Brain microvascular endothelial cell (primary cell): ENCODE measurements around the gene YPEL1.
A peak's percentile ranks its signal among the peaks of the same experiment; 100 is the strongest.

Experiments
- DNase-seq: peaks from one replicate; pipeline ENCODE4 v3.0.0-alpha.2; 2020
- H3K27ac ChIP-seq: fragments of 250-450 bp; sonication (Bioruptor Pico); 2 replicates; pipeline ENCODE4 v1.5.1; 2020; ENCODE audit warnings: mild to moderate bottlenecking, moderate library complexity
- H3K27me3 ChIP-seq: fragments of 250-450 bp; sonication (Bioruptor Pico); replicated peaks from 2 replicates; pipeline ENCODE4 v1.5.1; 2020; ENCODE audit warnings: mild to moderate bottlenecking
- H3K36me3 ChIP-seq: fragments of 250-450 bp; sonication (Bioruptor Pico); replicated peaks from 2 replicates; pipeline ENCODE4 v1.5.1; 2020; ENCODE audit warnings: mild to moderate bottlenecking
- H3K4me3 ChIP-seq: 2 replicates; pipeline ENCODE4 v1.5.1; 2011; ENCODE audit warnings: low read depth, mild to moderate bottlenecking, control low read depth, low read length, moderate library complexity
- in situ Hi-C: cut with HindIII; loops from 2 replicates; pipeline ENCODE4 v1.10.0; 2017; ENCODE audit warnings: low sequenced_read_pairs, low pct_ligation_motif_present
- TF ChIP-seq, protein P1 (sequence below): IDR thresholded peaks from 2 replicates; pipeline ENCODE4 v1.5.1; 2011; ENCODE audit warnings: low read depth, mild to moderate bottlenecking, moderate library complexity, low read length, control low read depth, inconsistent platforms; ENCODE audit errors: missing control alignments

The YPEL1 gene

DNA sequence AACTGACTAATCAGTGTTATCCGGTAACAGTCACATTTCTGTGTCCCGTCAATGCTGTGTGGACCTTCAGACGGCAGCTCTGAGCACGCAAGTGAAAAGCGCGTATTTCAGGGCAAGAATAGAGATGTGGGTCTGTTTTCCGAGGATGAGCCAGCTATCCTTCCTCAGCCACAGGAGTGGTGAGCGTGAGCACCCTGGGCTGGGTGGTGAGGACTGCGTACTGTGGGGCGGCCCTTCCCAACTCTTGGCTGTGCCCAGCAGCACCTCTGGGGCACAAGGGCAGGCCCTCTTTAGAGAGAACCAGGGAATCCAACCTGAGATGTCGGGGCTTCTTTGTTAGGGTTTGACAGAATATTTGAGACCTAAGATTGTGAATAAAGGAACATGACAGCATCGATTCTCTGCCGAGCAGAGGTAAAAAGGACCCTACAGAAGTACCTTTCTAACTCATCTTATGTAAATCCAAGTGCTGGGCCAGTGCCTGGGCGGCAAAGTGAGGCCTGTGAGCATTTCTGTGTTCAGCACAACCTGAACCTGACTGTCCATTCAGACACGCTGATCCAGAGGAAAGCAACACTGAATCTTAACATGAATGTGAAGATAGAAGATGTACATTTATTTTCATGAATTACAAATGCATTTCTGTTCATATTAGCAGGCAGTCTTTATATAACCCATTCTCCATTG is 26.5 kb upstream of the YPEL1 start:
- in situ Hi-C loops, result no loop called here
- H3K27me3 ChIP-seq, result no peaks in the 10 kb centered on the region
- no peak for DNase-seq
- no peak overlapping the region for H3K27ac ChIP-seq
- TF ChIP-seq, protein P1, sequence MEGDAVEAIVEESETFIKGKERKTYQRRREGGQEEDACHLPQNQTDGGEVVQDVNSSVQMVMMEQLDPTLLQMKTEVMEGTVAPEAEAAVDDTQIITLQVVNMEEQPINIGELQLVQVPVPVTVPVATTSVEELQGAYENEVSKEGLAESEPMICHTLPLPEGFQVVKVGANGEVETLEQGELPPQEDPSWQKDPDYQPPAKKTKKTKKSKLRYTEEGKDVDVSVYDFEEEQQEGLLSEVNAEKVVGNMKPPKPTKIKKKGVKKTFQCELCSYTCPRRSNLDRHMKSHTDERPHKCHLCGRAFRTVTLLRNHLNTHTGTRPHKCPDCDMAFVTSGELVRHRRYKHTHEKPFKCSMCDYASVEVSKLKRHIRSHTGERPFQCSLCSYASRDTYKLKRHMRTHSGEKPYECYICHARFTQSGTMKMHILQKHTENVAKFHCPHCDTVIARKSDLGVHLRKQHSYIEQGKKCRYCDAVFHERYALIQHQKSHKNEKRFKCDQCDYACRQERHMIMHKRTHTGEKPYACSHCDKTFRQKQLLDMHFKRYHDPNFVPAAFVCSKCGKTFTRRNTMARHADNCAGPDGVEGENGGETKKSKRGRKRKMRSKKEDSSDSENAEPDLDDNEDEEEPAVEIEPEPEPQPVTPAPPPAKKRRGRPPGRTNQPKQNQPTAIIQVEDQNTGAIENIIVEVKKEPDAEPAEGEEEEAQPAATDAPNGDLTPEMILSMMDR, result no peak
- H3K4me3 ChIP-seq, result no peak overlapping the region
- H3K36me3 ChIP-seq, result peaks cover 57% of the 10 kb centered on the region

GRCh38 chr22:21761086-21761485 is 25.5 kb upstream of the YPEL1 start:
- Histone ChIP-seq H3K4me3 (no peak overlapping the region), H3K27ac (peak overlapping the region; percentile 55), H3K36me3 (peaks cover 49% of the 10 kb centered on the region), H3K27me3 (no peaks in the 10 kb centered on the region)
- in situ Hi-C loops, result no loop called here
- TF ChIP-seq, protein P1, result no peak
- no peak for DNase-seq

GRCh38 chr22:21760640-21761039 is 25.0 kb upstream of the YPEL1 start:
- in situ Hi-C loops, result no loop called here
- peak; percentile 76 for DNase-seq

GRCh38 chr22:21759646-21760376 is 24.2 kb upstream of the YPEL1 start:
- peaks cover 36% of the 10 kb centered on the region for H3K36me3 ChIP-seq
- H3K27ac ChIP-seq, result no peak overlapping the region
- no peak overlapping the region for H3K4me3 ChIP-seq
- in situ Hi-C loops, result no loop called here
- H3K27me3 ChIP-seq, result no peaks in the 10 kb centered on the region
- TF ChIP-seq, protein P1, result no peak
- no peak for DNase-seq

More at GRCh38 chr22:21760640-21761039, 25.0 kb upstream of the YPEL1 start:
- no peak overlapping the region for H3K4me3 ChIP-seq
- H3K36me3 ChIP-seq, result peaks cover 45% of the 10 kb centered on the region
- no peaks in the 10 kb centered on the region for H3K27me3 ChIP-seq
- TF ChIP-seq, protein P1, result no peak
- peak overlapping the region; percentile 55 for H3K27ac ChIP-seq

GRCh38 chr22:21759093-21759492 is 23.5 kb upstream of the YPEL1 start:
- H3K27ac ChIP-seq, result no peak overlapping the region
- TF ChIP-seq, protein P1, result no peak
- in situ Hi-C loops, result no loop called here
- H3K36me3 ChIP-seq, result peaks cover 29% of the 10 kb centered on the region
- DNase-seq, result no peak
- no peak overlapping the region for H3K4me3 ChIP-seq
- H3K27me3 ChIP-seq, result peaks cover 2% of the 10 kb centered on the region
